Ishikawa (cell line): ENCODE data around the gene PTCRA.

ENCODE experiments used
- CEBPB ChIP-seq: IDR thresholded peaks from 2 replicates; pipeline ENCODE4 v1.6.1; 2012
- CREB1 ChIP-seq: IDR thresholded peaks from 2 replicates; pipeline ENCODE4 v1.6.1; 2012; ENCODE audit warnings: low read depth
- EGR1 ChIP-seq: IDR thresholded peaks from 2 replicates; pipeline ENCODE4 v1.6.1; 2012
- EP300 ChIP-seq: IDR thresholded peaks from 2 replicates; pipeline ENCODE4 v1.6.1; 2012; ENCODE audit warnings: borderline replicate concordance
- FOXM1 ChIP-seq: IDR thresholded peaks from 2 replicates; pipeline ENCODE4 v1.6.1; 2012; ENCODE audit warnings: low read depth, borderline replicate concordance
- NFIC ChIP-seq: IDR thresholded peaks from 2 replicates; pipeline ENCODE4 v1.6.1; 2012
- RAD21 ChIP-seq: IDR thresholded peaks from 2 replicates; pipeline ENCODE4 v1.6.1; 2012; ENCODE audit warnings: low read depth
- TAF1 ChIP-seq: IDR thresholded peaks from 2 replicates; pipeline ENCODE4 v1.6.1; 2012; ENCODE audit warnings: low read depth, mild to moderate bottlenecking
- TCF12 ChIP-seq: IDR thresholded peaks from 2 replicates; pipeline ENCODE4 v1.6.1; 2012; ENCODE audit warnings: low read depth
- TEAD4 ChIP-seq: IDR thresholded peaks from 2 replicates; pipeline ENCODE4 v1.6.1; 2012
- YY1 ChIP-seq: IDR thresholded peaks from 2 replicates; pipeline ENCODE4 v1.6.1; 2012; ENCODE audit warnings: low read depth
- TF ChIP-seq, protein P1 (sequence below): IDR thresholded peaks from 2 replicates; pipeline ENCODE4 v1.6.1; 2012
- TF ChIP-seq, protein P2 (sequence below): IDR thresholded peaks from 2 replicates; pipeline ENCODE4 v1.6.1; 2012; ENCODE audit warnings: low read depth, mild to moderate bottlenecking
- TF ChIP-seq, protein P3 (sequence below): IDR thresholded peaks from 2 replicates; pipeline ENCODE4 v1.6.1; 2012

DNA sequence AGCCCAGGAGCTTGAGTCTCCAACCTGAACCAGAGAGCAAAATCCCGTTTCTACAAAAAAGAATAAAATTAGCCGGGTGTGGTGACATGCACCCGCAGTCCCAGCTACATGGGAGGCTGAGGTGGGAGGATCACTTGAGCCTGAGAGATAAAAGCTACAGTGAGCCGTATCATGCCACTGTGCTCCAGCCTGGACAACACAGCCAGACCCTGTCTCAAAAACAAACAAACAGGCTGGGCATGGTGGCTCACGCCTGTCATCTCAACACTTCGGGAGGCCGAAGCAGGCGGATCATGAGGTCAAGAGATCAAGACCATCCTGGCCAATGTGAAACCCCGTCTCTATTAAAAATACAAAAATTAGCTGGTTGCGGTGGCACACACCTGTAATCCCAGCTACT, 11.4 kb upstream of the PTCRA start:
- TF ChIP-seq YY1: no peak
- TF ChIP-seq, protein P1, sequence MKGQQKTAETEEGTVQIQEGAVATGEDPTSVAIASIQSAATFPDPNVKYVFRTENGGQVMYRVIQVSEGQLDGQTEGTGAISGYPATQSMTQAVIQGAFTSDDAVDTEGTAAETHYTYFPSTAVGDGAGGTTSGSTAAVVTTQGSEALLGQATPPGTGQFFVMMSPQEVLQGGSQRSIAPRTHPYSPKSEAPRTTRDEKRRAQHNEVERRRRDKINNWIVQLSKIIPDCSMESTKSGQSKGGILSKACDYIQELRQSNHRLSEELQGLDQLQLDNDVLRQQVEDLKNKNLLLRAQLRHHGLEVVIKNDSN: no peak
- TF ChIP-seq EP300: no peak
- no peak for TF ChIP-seq FOXM1
- TF ChIP-seq NFIC: no peak
- no peak for TF ChIP-seq CREB1
- no peak for TF ChIP-seq TCF12
- no peak for TF ChIP-seq RAD21
- no peak for TF ChIP-seq TEAD4
- no peak for TF ChIP-seq EGR1
- TF ChIP-seq, protein P2, sequence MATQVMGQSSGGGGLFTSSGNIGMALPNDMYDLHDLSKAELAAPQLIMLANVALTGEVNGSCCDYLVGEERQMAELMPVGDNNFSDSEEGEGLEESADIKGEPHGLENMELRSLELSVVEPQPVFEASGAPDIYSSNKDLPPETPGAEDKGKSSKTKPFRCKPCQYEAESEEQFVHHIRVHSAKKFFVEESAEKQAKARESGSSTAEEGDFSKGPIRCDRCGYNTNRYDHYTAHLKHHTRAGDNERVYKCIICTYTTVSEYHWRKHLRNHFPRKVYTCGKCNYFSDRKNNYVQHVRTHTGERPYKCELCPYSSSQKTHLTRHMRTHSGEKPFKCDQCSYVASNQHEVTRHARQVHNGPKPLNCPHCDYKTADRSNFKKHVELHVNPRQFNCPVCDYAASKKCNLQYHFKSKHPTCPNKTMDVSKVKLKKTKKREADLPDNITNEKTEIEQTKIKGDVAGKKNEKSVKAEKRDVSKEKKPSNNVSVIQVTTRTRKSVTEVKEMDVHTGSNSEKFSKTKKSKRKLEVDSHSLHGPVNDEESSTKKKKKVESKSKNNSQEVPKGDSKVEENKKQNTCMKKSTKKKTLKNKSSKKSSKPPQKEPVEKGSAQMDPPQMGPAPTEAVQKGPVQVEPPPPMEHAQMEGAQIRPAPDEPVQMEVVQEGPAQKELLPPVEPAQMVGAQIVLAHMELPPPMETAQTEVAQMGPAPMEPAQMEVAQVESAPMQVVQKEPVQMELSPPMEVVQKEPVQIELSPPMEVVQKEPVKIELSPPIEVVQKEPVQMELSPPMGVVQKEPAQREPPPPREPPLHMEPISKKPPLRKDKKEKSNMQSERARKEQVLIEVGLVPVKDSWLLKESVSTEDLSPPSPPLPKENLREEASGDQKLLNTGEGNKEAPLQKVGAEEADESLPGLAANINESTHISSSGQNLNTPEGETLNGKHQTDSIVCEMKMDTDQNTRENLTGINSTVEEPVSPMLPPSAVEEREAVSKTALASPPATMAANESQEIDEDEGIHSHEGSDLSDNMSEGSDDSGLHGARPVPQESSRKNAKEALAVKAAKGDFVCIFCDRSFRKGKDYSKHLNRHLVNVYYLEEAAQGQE: no peak
- no peak for TF ChIP-seq CEBPB
- TF ChIP-seq, protein P3, sequence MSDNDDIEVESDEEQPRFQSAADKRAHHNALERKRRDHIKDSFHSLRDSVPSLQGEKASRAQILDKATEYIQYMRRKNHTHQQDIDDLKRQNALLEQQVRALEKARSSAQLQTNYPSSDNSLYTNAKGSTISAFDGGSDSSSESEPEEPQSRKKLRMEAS: no peak
- no peak for TF ChIP-seq TAF1
